GM18526 (cell line): ENCODE data around the gene KRT35.

Experiments
- POLR2A ChIP-seq: IDR thresholded peaks from 3 replicates; pipeline ENCODE4 v1.6.1; 2011; ENCODE audit not compliant: insufficient read length; ENCODE audit errors: extremely low read depth

The KRT35 gene

DNA sequence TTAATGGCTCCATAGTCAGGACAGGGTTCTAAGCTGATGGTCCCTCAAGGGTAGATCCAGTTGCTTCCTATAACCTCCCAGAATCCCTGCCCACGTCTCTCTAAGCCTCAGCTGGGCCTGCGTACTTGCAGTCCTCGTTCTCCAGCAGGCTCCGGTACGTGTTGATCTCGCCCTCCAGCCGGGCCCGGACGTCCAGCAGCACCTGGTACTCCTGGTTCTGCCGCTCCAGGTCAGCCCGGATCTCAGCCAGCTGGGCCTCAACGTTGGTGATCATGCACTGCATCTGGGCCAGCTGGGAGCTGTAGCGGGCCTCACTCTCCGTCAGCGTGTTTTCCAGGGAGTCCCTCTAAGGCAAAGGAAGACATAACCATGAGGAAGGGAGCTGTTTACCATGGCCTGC lies 18.2 kb downstream of the KRT35 start:
- TF ChIP-seq POLR2A: no peak

DNA sequence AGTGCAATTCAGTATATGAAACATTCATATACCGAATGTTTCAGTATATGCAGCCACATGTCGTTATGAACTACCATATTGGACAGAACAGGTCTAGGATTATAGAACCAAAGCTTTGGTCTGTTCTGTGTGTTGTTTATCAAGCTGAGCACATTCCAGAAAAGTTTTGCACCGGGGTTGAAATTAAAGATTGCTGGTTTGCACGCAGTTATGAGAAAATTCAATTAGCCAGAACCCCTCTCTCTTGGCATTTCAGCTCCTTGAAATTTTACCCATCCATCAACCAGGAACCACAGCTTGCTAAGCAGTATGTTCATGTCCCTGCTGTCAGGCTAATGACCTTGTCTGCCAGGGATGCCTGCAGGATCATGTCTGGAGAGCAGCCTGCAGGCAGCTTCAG lies 23.3 kb downstream of the KRT35 start:
- no peak for TF ChIP-seq POLR2A

DNA sequence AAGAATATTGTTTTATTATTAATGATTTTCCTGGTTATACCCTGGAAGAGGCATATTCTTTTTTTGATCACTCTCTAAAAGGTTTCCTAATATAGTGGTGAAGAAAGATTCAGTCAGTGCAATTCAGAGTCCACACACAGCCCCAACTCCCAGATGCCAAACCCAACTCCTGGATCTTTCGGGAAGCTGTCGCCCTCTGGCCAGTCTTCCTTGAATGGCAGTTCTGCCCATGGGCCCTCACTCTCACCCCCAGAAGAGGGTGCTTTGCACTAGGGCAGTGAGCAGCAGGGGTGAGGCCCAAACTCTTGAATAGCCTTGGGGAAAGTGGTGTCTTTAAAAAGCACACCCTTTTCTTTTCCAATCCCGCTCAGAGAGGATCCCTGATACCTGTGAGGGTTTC lies 24.7 kb downstream of the KRT35 start:
- no peak for TF ChIP-seq POLR2A

DNA sequence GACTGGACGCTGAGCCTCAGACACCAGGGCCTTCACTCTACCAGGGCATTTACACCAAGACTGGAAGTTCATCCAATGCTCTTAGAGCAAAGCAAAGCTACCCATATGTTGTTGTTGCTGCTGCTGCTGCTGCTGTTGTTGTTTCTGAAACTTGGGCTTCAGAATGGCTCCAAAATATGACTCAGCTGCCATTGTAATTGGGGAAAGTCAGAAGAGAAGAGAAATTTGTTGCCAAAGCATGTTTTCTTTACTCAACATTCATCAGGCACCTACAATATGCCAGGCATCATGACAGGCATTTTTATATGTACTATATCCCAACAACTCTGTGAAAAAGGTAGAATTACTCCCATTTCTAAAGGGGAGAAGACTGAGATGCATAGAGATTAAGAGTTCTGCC lies 25.7 kb downstream of the KRT35 start:
- no peak for TF ChIP-seq POLR2A

DNA sequence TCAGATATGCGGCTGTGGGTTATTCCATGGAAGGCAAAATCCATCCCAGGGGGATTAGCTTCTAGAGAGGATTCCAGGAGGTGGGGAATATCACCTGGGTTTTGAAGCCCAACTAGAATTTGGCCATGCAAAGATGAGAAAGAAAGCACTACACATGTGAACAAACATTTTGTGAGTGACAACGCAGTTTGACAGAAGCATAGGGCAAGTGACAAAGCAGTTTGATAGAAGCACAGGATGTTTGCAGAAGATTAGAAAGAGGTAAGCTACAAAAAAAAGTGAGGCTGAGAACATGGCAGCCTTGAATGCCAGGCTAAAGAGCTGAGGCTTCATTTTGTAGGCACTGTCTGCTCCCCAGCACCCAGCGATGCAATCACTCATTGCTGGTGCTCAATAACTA lies 27.9 kb downstream of the KRT35 start:
- TF ChIP-seq POLR2A: no peak

DNA sequence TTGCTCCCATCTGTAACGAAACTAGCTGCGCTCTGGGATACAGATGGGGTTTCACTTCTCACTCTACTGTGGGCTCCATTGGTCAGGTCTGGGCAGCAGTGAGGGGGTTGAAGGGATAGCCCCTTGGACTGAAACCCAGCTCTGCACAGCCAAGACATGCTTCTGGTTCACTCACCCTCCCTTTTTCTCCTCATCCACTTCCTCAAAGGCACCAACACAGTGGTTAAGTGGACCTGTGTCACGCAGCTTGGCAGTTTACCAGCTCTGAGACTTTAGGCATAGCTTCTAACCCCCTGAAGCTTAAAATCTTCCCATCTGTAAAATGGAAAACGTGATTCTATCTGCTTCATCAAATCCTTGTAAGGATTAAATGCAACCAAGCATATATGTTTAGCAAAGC lies 28.7 kb downstream of the KRT35 start:
- TF ChIP-seq POLR2A: no peak

DNA sequence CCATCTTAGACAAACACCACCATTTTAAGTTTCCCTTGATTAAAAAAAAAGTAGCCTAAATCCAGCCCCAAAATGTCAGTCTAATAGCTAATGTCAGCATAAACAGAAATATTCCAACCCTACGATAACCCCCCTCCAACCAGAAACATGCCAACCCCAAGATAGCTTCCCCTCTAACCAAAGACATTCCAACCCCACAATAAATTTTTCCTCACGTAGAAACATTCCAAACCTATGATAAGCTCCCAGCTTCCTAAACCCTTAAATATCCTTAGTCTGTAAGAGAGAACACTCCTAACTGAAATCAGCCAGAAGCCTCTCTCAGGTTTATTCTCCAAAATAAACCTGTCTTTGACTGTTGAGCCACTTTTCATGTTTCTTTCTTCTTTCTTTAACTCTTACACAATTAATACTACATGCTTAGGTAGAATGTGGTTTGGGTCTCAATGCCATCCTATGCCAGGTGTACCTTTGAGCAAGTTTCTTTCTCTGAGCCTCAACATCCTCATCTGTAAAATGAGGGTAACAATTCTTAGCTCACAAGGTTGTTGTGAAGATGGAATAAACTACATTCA lies 29.7 kb downstream of the KRT35 start:
- TF ChIP-seq POLR2A: no peak

DNA sequence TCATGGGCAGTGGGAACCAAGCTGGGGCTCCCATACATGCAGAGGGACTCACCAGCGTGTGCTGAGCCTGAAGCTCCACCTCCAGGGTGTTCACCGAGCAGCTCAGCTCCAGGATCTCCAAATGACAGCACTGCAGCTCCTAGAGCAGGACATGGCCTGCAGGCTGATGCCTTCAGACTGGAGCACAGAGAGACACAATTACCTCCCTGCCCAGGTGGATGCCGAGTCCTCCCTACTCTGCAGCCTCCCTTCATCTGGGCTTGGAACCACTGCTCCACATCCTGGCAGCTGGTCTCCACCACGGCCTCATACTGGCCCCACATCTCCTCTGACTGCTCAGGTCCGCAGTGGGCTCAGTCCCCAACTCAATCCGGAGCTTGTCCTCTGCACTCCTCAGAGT lies 31.9 kb downstream of the KRT35 start:
- TF ChIP-seq POLR2A: no peak

DNA sequence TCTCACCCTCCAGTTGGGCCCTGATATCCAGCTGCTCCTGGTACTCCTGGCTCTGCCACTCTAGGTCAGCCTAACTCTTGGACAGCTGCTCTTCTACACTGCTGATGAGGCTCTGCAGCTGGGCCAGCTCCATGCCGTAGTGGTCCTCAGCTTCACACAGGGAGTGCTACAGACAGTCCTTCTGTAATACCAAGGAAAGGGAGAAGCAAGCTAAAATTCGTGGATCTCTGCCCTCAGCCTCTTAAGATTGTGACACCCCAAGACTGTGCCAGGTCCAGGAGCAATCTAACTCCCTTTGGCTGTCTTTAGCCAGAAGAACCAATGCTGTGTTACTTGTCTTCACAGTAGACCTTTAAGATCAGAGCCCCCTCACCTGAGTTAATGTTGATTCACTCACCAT lies 32.4 kb downstream of the KRT35 start:
- TF ChIP-seq POLR2A: no peak

DNA sequence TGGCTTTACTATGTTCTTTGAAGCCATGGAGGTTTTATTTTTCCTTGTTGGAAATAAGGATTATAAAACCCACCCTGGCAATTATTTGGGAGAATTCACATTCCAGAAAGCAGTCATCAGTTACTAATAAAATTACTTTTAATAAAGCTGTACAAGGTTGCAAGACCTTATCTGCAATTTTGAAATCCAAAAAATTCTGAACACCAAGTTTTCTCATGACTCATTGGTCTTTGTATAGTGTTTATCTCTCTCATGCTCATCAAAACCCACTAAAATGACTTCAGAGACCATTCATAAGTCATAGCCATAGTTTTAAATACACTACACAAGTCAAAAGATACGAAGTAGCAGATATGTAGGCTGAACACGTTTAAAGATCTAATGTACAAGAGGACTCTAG lies 34.1 kb downstream of the KRT35 start:
- TF ChIP-seq POLR2A: no peak

DNA sequence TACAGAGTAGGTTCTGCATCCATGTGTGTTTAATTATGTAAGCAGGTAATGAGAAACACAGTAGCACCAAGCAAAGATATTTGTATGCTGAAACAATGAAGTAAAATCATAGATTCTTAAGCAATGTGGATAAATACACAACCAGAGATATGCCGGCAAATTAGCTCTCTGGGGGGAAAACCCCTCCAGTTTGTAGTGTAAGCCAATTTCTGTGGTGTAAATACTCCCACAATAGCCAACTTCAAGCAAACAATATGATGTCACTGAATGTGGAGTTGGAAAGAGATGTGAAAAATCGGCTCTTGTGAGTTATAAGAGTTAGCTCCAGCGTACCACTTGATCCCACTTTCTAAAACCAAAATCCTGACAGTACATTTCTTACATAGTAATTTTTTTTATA lies 36.3 kb downstream of the KRT35 start:
- TF ChIP-seq POLR2A: no peak

DNA sequence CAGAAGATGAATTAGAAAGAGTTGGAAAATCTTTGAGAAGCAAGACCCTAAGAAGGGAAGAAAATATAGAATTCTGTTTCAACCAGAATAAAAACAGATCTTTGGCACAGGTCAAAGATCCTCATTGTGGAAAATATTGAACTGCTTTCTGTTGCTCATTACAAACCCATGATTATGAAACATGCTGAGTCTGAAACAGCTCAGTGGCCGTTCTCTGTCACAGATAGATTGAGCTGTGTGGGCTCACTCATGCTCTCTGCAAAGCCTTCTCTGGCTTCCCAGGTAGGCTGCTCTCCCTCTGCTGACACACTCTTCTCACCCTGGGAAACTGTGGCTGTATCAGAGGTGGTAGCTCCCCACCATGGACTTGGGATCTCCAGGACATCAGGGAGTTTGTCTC lies 36.8 kb downstream of the KRT35 start:
- no peak for TF ChIP-seq POLR2A

DNA sequence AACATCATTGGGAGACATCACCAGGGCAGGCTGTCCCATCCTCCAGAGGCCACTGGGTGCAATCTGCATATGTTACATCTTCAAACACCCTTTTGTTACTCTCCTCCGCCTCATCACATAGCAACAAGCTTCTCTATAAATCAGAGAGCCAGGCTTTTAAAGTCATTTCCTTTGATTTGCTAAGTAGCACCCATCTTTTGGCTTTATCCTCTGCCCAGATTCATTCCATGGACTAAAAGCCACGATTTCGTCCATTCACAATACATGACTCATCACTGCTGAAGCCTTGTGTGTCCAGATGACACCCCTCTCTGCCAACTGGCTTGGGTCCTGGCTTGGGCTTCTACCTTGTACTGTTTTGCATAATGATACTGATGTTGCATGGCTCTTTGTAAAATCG lies 38.2 kb downstream of the KRT35 start:
- TF ChIP-seq POLR2A: no peak

DNA sequence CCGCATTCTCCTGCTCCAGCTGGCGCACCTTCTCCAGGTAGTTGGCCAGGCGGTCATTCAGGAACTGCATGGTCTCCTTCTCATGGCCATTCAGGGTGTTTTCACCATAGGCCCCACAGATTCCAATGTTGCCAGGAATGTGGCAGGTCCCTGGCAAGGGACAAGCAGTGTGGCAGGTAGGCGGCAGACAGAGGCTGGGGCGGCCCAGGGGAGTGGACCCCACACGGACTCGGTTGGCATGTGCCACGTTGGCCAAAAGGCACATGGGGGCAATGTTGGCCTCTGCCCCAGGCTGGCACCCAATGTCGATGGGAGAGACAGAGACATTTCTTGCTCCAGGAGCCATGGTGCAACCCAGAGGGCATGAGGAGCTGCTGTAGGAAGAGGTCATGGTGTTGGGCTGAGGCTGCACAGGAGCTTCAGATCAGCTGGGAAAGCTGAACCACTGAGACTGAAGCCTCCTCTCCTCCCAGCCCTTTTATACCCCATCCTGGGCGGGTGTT lies 40.4 kb downstream of the KRT35 start, which contains the start of gene KRT38:
Gene KRT38, minus strand, starts transcription at position 453 of the 503 bp plus-strand sequence. Its CDS starts 62 bp downstream, at position 391.
- no peak for TF ChIP-seq POLR2A

DNA sequence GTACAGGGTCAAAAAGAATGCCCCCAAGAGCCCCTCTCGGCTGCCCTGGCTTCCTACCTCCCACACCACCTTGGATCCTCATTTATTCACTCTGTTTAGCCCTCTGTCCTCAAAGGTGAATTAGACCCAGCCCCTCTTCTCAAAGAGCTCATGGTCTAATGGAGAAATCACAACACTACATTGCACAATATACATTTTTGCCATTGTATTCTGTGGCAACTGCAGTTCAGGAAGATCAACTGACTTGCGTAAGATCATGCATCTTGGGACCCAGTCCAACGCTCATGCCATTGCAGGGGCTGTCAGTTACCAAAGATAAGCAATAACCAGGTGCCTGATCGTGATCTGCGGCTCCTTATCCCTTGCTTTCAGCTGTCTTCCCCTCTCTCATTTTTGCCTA lies 41.6 kb downstream of the KRT35 start:
- no peak for TF ChIP-seq POLR2A

DNA sequence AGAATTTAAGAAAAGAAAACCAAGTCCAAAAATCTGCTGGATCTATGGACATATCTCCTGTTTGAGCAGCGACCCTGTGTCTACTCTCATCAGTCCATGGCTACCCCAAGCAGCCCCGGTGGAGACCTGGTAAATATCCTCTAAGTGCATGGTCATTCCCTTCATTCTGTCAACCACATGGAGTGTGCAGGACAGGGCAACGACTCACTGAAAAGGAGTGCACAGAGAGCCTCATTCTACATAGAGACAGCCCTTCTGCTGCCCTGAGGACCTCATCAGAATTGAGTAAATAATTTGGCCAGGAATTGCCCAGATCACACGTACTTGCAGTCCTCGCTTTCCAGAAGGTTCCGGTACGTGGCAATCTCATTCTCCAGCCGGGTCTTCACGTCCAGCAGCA lies 43.2 kb downstream of the KRT35 start:
- no peak for TF ChIP-seq POLR2A

DNA sequence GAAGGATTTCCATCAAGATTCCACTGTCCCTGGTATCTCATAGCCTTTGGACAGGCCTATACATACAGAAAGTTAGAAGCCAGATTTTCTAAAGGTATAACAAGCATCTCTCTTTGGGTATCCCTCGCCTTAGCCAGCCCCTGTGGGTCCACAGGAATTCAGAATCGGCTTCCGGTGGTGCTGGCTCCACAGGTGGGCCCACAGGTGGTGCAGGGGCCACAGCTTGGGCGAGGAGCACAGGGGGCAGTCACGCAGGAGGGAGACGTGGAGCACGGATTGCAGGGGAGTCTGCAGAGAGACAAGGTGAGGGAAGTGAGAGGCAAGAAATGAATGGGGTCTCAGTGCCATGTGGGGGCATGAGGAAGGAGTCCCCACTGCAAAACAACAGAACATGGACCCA lies 43.7 kb downstream of the KRT35 start:
- no peak for TF ChIP-seq POLR2A
